Osteocyte (in vitro differentiated cells): ENCODE measurements around the gene HRCT1. TPM values are rescaled to one million over a fixed set of nuclear protein-coding genes. Genes with fewer than 3 reads are reported as not detected.

ENCODE experiments used
- DNase-seq: peaks from one replicate; pipeline ENCODE4 v3.0.0; 2021; ENCODE audit warnings: mixed read lengths; ENCODE audit not compliant: unreplicated experiment; ENCODE audit errors: extremely low spot score
- H3K27ac Mint-ChIP-seq: one replicate; pipeline ENCODE4 v1.8.0; 2021; ENCODE audit warnings: mild to moderate bottlenecking, mixed read lengths; ENCODE audit not compliant: unreplicated experiment
- H3K27me3 Mint-ChIP-seq: one replicate; pipeline ENCODE4 v1.8.0; 2021; ENCODE audit warnings: mixed read lengths; ENCODE audit not compliant: unreplicated experiment
- H3K36me3 Mint-ChIP-seq: one replicate; pipeline ENCODE4 v1.8.0; 2021; ENCODE audit warnings: mixed read lengths; ENCODE audit not compliant: unreplicated experiment
- H3K4me1 Mint-ChIP-seq: one replicate; pipeline ENCODE4 v1.8.0; 2021; ENCODE audit warnings: mixed read lengths; ENCODE audit not compliant: unreplicated experiment
- H3K4me3 Mint-ChIP-seq: one replicate; pipeline ENCODE4 v1.8.0; 2021; ENCODE audit warnings: mild to moderate bottlenecking, moderate library complexity, mixed read lengths; ENCODE audit not compliant: unreplicated experiment
- H3K9me3 Mint-ChIP-seq: one replicate; pipeline ENCODE4 v1.8.0; 2021; ENCODE audit warnings: mixed read lengths; ENCODE audit not compliant: unreplicated experiment
- CTCF ChIP-seq: fragments of 200-600 bp; sonication (generic); IDR thresholded peaks from 2 replicates; pipeline ENCODE4 v1.5.0; 2021; ENCODE audit warnings: antibody characterized with exemption, mild to moderate bottlenecking, moderate library complexity
- total RNA-seq: library from RNA; stranded (reverse); gene quantifications from 2 replicates; pipeline ENCODE4 v1.2.1, GENCODE V29; 2021

HRCT1 gene
- total RNA-seq, 1 donor from 2014 or later, result 3.7 TPM

GRCh38 chr9:35948451-35948850, 42.4 kb downstream of the HRCT1 start:
- no peak for TF ChIP-seq CTCF

GRCh38 chr9:35948901-35949318, 42.9 kb downstream of the HRCT1 start:
- TF ChIP-seq CTCF, result no peak
- Mint-ChIP-seq H3K27me3 (peaks cover 2% of the 10 kb centered on the region), H3K9me3 (no peaks in the 10 kb centered on the region), H3K4me1 (peaks cover 25% of the 10 kb centered on the region), H3K36me3 (peaks cover 1% of the 10 kb centered on the region), H3K27ac (no peak overlapping the region), H3K4me3 (no peak overlapping the region)
- no peak for DNase-seq

More at GRCh38 chr9:35948451-35948850, 42.4 kb downstream of the HRCT1 start:
- Mint-ChIP-seq H3K4me1 (peaks cover 26% of the 10 kb centered on the region), H3K4me3 (no peak overlapping the region), H3K27ac (no peak overlapping the region), H3K36me3 (peaks cover 1% of the 10 kb centered on the region), H3K27me3 (peaks cover 2% of the 10 kb centered on the region), H3K9me3 (no peaks in the 10 kb centered on the region)
- DNase-seq, result no peak

- Mint-ChIP-seq H3K27me3 (peaks cover 2% of the 10 kb centered on the region), H3K36me3 (no peaks in the 10 kb centered on the region), H3K4me3 (no peak overlapping the region), H3K27ac (no peak overlapping the region), H3K4me1 (peaks cover 8% of the 10 kb centered on the region), H3K9me3 (no peaks in the 10 kb centered on the region)
- no peak for TF ChIP-seq CTCF
- DNase-seq, result no peak
Observed at GRCh38 chr9:35951736-35952135, 45.7 kb downstream of the HRCT1 start.

GRCh38 chr9:35952526-35953191, 46.7 kb downstream of the HRCT1 start:
- no peak for DNase-seq
- TF ChIP-seq CTCF, result no peak
- Mint-ChIP-seq H3K9me3 (no peaks in the 10 kb centered on the region), H3K4me3 (no peak overlapping the region), H3K27ac (no peak overlapping the region), H3K27me3 (peaks cover 2% of the 10 kb centered on the region), H3K4me1 (peaks cover 8% of the 10 kb centered on the region), H3K36me3 (no peaks in the 10 kb centered on the region)

- H3K4me3 Mint-ChIP-seq, result no peak overlapping the region
Observed at GRCh38 chr9:35954942-35955546, 49.0 kb downstream of the HRCT1 start.

More at GRCh38 chr9:35954942-35955546, 49.0 kb downstream of the HRCT1 start:
- H3K9me3 Mint-ChIP-seq, result no peaks in the 10 kb centered on the region
- no peaks in the 10 kb centered on the region for H3K36me3 Mint-ChIP-seq
- peaks cover 2% of the 10 kb centered on the region for H3K27me3 Mint-ChIP-seq
- TF ChIP-seq CTCF, result peak; percentile 92
- peaks cover 5% of the 10 kb centered on the region for H3K4me1 Mint-ChIP-seq
- no peak overlapping the region for H3K27ac Mint-ChIP-seq
- DNase-seq, result no peak
